GM12878 (cell line): Measurements from ENCODE around the gene LIMA1.

Experiments
- BCL3 ChIP-seq: IDR thresholded peaks from 2 replicates; pipeline ENCODE4 v1.6.1; 2011; ENCODE audit warnings: borderline replicate concordance, low read depth, mild to moderate bottlenecking, moderate library complexity, low read length; ENCODE audit not compliant: insufficient read depth, poor library complexity, severe bottlenecking
- BRCA1 ChIP-seq: IDR thresholded peaks from 2 replicates; pipeline ENCODE4 v1.6.1; 2011; ENCODE audit warnings: low read depth, low read length, improper control_type of control experiment
- CHD1 ChIP-seq: IDR thresholded peaks from 2 replicates; pipeline ENCODE4 v1.6.1; 2012; ENCODE audit warnings: low read depth, low read length, improper control_type of control experiment
- CTCF ChIP-seq, 3 experiments: IDR thresholded peaks in 2 of 3; conservative IDR thresholded peaks in 1 of 3; 2 replicates each; pipeline ENCODE4 v1.5.1; 2011; ENCODE audit warnings: low read depth in 3 of 3, low read length in 3 of 3, mild to moderate bottlenecking in 3 of 3, control low read depth in 2 of 3, moderate library complexity in 2 of 3, inconsistent platforms in 1 of 3, mixed read lengths in 1 of 3; ENCODE audit not compliant: control insufficient read depth in 2 of 3, insufficient read depth in 1 of 3; ENCODE audit errors: extremely low read depth in 1 of 3
- ELK1 ChIP-seq: IDR thresholded peaks from 2 replicates; pipeline ENCODE4 v1.6.1; 2012; ENCODE audit warnings: low read depth, low read length, improper control_type of control experiment
- MAX ChIP-seq: IDR thresholded peaks from 2 replicates; pipeline ENCODE4 v1.6.1; 2012; ENCODE audit warnings: low read depth, low read length, improper control_type of control experiment
- POLR2A ChIP-seq: IDR thresholded peaks from 2 replicates; pipeline ENCODE4 v1.6.1; 2011; ENCODE audit warnings: low read depth, mild to moderate bottlenecking, low read length
- POLR2AphosphoS5 ChIP-seq: IDR thresholded peaks from 2 replicates; pipeline ENCODE4 v1.6.1; 2011; ENCODE audit warnings: mild to moderate bottlenecking, low read length, inconsistent platforms
- RAD51 ChIP-seq: fragments of 450-650 bp; IDR thresholded peaks from 2 replicates; pipeline ENCODE4 v1.6.1; 2016; ENCODE audit warnings: moderate library complexity, mild to moderate bottlenecking, inconsistent platforms
- RBBP5 ChIP-seq: fragments of 200-600 bp; sonication (generic); conservative IDR thresholded peaks from 2 replicates; pipeline ENCODE4 v1.6.1; 2016
- SRF ChIP-seq, 2 experiments: IDR thresholded peaks; 2 replicates each; pipeline ENCODE4 v1.6.1; 2011; ENCODE audit warnings: low read depth in 2 of 2, low read length in 2 of 2, mild to moderate bottlenecking in 1 of 2, moderate library complexity in 1 of 2
- TAF1 ChIP-seq: IDR thresholded peaks from 2 replicates; pipeline ENCODE4 v1.6.1; 2011; ENCODE audit warnings: mild to moderate bottlenecking, low read depth, low read length, borderline replicate concordance
- ZBTB11 ChIP-seq: fragments of 450-650 bp; formaldehyde crosslinking; IDR thresholded peaks from 2 replicates; pipeline ENCODE4 v1.5.0; 2022; ENCODE audit warnings: mild to moderate bottlenecking, missing genetic modification characterization

GRCh38 chr12:50276912-50277671 lies 6.2 kb downstream of the LIMA1 start:
- no peak for TF ChIP-seq RBBP5
- TF ChIP-seq CTCF (IDR thresholded peaks at IDR 0.05 in 2 of 3, conservative IDR thresholded peaks at IDR 0.05 in 1 of 3; ENCODE audit: control insufficient read depth in 2 of 3, extremely low read depth in 1 of 3, insufficient read depth in 1 of 3, low read depth in 3 of 3, low read length in 3 of 3) = no peak
- no peak for TF ChIP-seq BRCA1
- TF ChIP-seq ELK1 = no peak
- TF ChIP-seq TAF1 = no peak
- TF ChIP-seq RAD51 = no peak
- TF ChIP-seq SRF (IDR thresholded peaks at IDR 0.05; ENCODE audit: low read depth in 2 of 2, low read length in 2 of 2) = no peak
- TF ChIP-seq ZBTB11 = no peak
- TF ChIP-seq MAX = no peak
- no peak for TF ChIP-seq POLR2AphosphoS5
- no peak for TF ChIP-seq CHD1
- no peak for TF ChIP-seq POLR2A
- TF ChIP-seq BCL3 = no peak
